Spinal cord (tissue), 10 donors: Measurements from ENCODE around the gene DNAJB6. TPM values are rescaled to one million over a fixed set of nuclear protein-coding genes. Genes with fewer than 3 reads are reported as not detected.
A peak's percentile ranks its signal among the peaks of the same experiment; 100 is the strongest.
"Not testable (repeated sequence)": the region's sequence is repeated elsewhere in the genome, so short reads cannot be mapped to it uniquely, and the experiment has no call there.

Source experiments
- DNase-seq, 6 donors: peaks; one replicate each; pipeline versions ENCODE4 v3.0.0 to v3.0.0-alpha.2; 2013 to 2015; ENCODE audit warnings: low spot score in 6 of 6, low read depth in 4 of 6
- H3K27ac ChIP-seq: one replicate; pipeline ENCODE4 v1.5.1; 2013; ENCODE audit warnings: low read depth, low read length, control low read depth
- H3K27me3 ChIP-seq: one replicate; pipeline ENCODE4 v1.6.1; 2013; ENCODE audit warnings: low read length; ENCODE audit not compliant: control insufficient read depth, insufficient read depth
- H3K36me3 ChIP-seq: one replicate; pipeline ENCODE4 v1.6.1; 2013; ENCODE audit warnings: low read length; ENCODE audit not compliant: control insufficient read depth, insufficient read depth
- H3K4me1 ChIP-seq: one replicate; pipeline ENCODE4 v1.6.1; 2013; ENCODE audit warnings: low read length; ENCODE audit not compliant: control insufficient read depth, insufficient read depth
- H3K4me3 ChIP-seq: one replicate; pipeline ENCODE4 v1.5.1; 2013; ENCODE audit warnings: low read depth, low read length, control low read depth
- H3K9me3 ChIP-seq: one replicate; pipeline ENCODE4 v1.6.1; 2013; ENCODE audit warnings: low read length; ENCODE audit not compliant: control insufficient read depth, insufficient read depth
- WGBS: methylation state at CpG from one replicate; pipeline ENCODE4 v1.1.5; 2013; ENCODE audit warnings: missing lambda C conversion rate; ENCODE audit not compliant: insufficient coverage; 5-methylcytosine and 5-hydroxymethylcytosine counted together
- polyA plus RNA-seq, 2 donors: library from polyadenylated mRNA; unstranded; fragments of 120-200 nt; gene quantifications; one replicate each; pipeline ENCODE4 v1.2.1, GENCODE V29; 2013; ENCODE audit not compliant: insufficient read length in 2 of 2
- total RNA-seq, 2 donors: library from RNA; depleted of rRNA in 1 of 2; stranded (reverse); fragments of 120-200 nt in 1 of 2; fragments of >200 nt in 1 of 2; gene quantifications; one replicate each; pipeline versions ENCODE4 v1.2.3 to v1.2.4, GENCODE V29; 2013 to 2014
- donor health status: healthy.

The DNAJB6 gene
- total and polyA plus RNA-seq, 4 donors, result 120 to 225 (median 179) TPM

DNA sequence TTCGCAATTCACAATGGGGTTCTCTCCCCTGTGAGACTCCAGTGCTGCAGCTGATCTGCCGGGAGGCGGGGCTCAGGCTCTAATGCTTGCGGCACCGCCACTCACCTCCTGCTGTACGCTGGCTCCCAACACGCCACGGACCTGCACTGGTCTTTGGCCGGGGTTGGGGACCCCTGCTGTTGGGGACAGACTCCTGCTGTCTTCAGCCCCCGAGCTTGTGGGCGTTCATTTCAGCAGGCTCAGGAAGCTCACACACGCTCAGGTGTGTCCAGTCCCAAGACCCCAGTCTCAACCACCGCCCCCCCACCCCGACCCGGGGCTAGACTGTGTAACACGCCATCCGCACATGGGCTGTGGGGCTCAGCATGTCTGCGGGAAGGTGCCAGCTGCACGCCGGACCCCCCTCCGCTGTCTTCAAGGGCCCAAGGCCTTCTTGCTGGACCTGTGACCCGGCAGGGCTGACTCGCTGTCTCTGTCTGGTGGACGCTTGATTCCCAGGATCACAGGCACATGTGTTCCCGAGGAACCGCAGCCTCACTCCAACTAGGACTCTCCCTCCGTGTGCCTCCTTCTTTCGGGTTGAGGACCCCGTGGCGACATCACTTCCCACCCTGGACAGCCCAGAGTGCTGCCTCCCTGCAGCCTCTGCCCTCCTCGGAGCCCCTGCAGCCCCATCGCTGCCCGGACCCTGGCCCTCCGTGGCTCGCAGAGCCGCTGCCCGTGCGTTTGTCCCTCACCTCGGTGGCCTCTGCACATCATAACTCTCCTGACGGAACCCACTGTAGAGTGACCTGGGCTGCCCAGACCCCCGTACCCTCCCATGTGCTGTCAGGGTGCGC is 106.4 kb downstream of the DNAJB6 start:
- Histone ChIP-seq H3K4me3 (no peak overlapping the region), H3K36me3 (peaks cover 4% of the 10 kb centered on the region), H3K9me3 (peaks cover 4% of the 10 kb centered on the region), H3K4me1 (no peaks in the 10 kb centered on the region), H3K27me3 (no peaks in the 10 kb centered on the region), H3K27ac (no peak overlapping the region)
- DNase-seq, result no peak
- 91% methylated on average over 41 of the region's 42 CpGs for WGBS

DNA sequence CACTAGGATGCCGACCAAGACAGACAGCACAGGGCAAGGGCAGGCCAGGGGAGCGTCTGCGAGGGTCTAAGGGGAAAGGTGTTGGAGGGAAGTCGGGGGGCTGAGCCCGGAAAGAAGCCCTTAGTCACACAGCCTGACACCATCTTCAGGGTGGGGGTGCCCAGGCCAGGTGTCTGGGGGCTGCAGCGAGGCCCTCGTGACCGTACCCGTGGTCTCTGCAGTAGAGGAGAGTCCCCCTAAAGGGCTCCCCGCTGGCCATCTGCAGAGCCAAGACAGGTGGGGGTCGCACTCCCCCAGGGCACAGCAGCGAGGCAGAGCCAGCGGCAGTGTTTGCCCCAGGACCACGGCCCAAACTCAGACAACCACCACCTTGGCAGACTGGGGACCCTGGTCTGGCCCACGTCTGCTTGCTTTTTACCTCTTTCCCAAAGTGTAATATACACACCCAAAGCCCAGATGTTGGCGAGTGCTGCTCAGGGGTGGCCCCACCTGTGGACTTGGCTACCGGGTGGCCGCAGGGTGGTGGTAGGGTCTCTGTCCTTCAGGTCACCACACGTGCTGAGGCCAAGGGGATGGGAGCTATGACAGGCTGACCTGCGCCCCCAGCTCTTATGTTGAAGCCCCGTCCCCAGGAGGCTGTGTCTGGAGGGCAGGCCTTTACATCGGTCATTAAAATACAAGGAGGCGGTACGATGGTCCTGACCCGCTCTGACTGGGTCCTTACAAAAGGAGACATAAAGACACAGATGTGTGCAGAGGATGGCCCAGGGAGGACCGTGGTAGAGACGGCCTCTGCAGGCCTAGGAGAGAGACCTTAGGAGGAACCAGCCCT is 107.4 kb downstream of the DNAJB6 start:
- 93% methylated on average over 24 of the region's 27 CpGs for WGBS
- Histone ChIP-seq H3K4me3 (no peak overlapping the region), H3K27me3 (no peaks in the 10 kb centered on the region), H3K4me1 (no peaks in the 10 kb centered on the region), H3K27ac (no peak overlapping the region), H3K9me3 (peaks cover 4% of the 10 kb centered on the region), H3K36me3 (peaks cover 4% of the 10 kb centered on the region)
- no peak for DNase-seq

DNA sequence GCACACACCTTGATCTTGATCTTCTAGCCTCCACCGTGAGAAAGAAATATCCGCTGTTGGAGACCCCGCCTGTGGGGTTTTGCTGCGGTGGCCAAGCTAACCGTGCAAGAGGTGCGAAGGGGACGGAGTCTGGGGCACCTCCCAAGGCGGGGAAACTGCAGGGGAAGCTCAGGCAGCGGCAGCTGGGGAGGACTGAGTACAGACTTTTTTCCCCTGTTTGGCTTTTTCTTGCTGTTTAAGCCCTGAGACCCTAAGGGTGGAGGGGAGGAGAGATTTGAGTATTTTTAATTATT is 108.0 kb downstream of the DNAJB6 start:
- no peak for DNase-seq
- H3K9me3 ChIP-seq, result peaks cover 4% of the 10 kb centered on the region
- H3K4me1 ChIP-seq, result no peaks in the 10 kb centered on the region
- H3K27ac ChIP-seq, result no peak overlapping the region
- H3K4me3 ChIP-seq, result no peak overlapping the region
- H3K36me3 ChIP-seq, result peaks cover 4% of the 10 kb centered on the region
- no peaks in the 10 kb centered on the region for H3K27me3 ChIP-seq
- WGBS, result 84% methylated on average over 9 of the region's 9 CpGs

DNA sequence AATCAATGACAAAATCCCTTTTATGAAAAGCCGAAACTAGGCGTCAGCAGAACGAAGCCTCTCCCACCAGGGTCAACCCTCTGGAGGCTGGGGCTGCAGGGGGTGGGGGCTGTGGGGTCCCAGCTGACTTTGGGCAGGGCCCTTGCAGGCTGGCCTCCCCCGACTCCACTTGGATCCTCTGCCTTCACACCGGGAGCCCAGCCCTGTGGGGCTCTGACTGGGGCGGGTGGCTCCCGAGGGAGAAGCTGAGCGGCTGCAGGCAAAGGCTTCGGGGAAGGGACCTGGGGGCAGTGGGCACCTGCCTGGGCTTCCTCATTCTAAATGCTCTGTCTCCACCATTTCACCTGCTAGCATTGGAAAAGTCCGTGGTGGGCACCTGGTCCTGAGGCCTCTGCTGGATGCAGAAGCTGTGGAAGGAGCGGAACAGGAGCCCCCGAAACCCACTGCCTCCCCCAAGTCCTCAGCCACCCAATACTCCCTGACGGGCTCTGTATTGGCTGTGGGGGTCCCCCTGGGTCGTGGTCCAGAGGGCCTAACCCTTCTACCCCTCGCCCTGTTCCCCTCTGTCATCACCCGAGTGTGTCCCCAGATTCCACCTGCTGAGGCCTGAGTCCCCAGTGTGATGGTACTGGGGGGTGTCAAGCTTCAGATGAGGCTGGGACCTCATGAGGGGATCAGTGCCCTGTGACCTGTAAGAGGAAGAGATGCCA is 108.6 kb downstream of the DNAJB6 start:
- no peak overlapping the region for H3K27ac ChIP-seq
- DNase-seq, result no peak
- 87% methylated on average over 9 of the region's 16 CpGs for WGBS
- H3K36me3 ChIP-seq, result peaks cover 4% of the 10 kb centered on the region
- H3K4me3 ChIP-seq, result no peak overlapping the region
- no peaks in the 10 kb centered on the region for H3K27me3 ChIP-seq
- H3K4me1 ChIP-seq, result no peaks in the 10 kb centered on the region
- peaks cover 4% of the 10 kb centered on the region for H3K9me3 ChIP-seq

DNA sequence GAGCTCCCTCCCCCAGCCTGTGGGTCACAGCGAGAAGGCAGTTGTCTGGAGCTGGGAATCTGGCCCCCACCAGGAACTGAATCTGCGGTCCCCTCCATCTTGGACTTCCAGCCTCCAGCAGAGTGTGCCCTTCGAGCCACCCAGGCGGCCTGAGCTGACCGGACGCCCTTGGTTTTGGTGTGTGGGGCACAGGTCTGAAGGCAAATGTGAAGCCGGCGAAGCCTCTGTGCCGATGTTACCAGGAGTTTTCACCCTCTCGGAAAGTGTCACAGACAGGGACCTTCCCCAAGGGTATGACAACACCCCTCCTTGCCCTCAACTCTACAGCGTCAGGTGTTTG is 109.1 kb downstream of the DNAJB6 start:
- Histone ChIP-seq H3K9me3 (peaks cover 4% of the 10 kb centered on the region), H3K27me3 (no peaks in the 10 kb centered on the region), H3K4me3 (no peak overlapping the region), H3K36me3 (peaks cover 4% of the 10 kb centered on the region), H3K4me1 (no peaks in the 10 kb centered on the region), H3K27ac (no peak overlapping the region)
- 95% methylated on average over 6 of the region's 11 CpGs for WGBS
- DNase-seq, result no peak

DNA sequence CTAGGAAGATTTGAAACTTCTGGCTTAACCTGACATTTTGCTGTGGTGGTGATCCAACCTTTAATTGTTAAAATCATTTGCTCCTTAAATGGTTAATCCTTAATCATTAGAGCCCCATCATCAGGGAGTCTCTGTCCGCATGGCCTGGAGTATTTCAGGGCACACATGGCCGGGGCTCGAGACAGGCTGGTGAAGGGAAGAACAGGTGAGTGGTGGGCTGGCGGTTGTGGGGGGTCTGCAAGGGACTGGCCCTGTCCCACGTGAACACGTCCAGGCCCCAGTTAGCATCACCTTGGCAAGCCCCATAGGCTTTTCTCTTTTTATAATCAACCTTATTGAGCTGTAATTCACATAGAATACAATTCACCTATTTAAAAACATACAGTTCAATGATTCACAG is 109.5 kb downstream of the DNAJB6 start:
- Histone ChIP-seq H3K4me1 (no peaks in the 10 kb centered on the region), H3K4me3 (no peak overlapping the region), H3K27me3 (no peaks in the 10 kb centered on the region), H3K36me3 (peaks cover 4% of the 10 kb centered on the region), H3K9me3 (peaks cover 4% of the 10 kb centered on the region), H3K27ac (no peak overlapping the region)
- DNase-seq, result no peak
- WGBS, result 60% methylated on average over 3 of the region's 6 CpGs

DNA sequence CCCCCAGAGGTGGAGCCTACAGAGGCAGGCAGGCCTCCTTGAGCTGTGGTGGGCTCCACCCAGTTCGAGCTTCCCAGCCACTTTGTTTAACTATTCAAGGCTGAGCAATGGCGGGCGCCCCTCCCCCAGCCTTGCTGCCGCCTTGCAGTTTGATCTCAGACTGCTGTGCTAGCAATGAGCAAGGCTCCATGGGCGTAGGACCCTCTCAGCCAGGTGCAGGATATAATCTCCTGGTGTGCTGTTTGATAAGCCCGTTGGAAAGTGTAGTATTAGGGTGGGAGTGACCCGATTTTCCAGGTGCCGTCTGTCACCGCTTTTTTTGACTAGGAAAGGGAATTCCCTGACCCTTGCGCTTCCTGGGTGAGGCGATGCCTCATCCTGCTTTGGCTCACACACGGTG is 117.2 kb downstream of the DNAJB6 start:
- peaks cover 13% of the 10 kb centered on the region for H3K4me1 ChIP-seq
- H3K9me3 ChIP-seq, DNase-seq, H3K36me3 ChIP-seq, H3K27me3 ChIP-seq, H3K27ac ChIP-seq, H3K4me3 ChIP-seq: not testable (repeated sequence)
- WGBS, result 90% methylated on average over 12 of the region's 12 CpGs

DNA sequence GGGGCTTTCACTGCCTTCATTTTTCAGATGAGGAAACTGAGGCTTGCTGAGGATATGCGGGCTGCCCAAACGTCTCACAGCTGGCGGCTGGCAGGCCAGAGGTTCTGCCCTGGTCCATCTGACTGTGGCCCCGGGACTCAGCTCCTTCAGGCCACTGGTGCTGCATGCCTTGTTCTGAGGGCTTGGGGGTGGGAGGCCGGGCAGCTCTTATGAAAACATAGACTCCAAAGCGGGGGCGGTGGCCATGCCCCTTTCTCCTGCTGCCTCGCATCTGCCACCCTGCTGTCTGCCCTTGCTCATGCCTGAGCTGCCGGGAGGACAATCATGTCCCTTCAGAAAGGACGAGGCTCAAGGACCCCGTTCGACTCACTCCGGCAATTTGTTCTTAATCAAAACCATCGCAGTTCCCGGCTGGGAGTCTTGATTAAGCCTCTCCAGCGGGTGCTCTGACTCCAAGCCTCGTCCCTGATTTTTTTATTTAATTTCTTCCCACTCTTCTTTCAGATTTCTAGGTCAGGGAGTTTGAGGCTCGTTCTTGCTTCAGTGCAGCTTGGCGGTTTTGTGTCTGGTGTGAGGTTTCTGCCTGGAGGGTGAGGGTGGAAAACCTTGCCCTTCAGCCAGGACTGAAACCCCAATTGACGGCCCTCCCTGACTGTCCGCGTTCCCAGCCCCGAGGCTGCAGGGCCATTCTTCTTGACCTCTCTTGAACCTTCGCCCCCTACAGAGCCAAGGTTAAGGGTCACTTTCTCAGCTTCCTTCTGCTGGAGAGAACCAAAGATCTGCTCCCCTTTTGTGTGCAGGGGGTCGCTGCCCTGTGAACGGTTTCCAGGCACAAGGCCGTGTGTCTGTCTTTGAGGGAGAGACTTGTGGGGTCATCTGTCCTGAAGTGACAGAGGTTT is 120.8 kb downstream of the DNAJB6 start:
- H3K4me1 ChIP-seq, result peaks cover 22% of the 10 kb centered on the region
- H3K27ac ChIP-seq, result no peak overlapping the region
- H3K4me3 ChIP-seq, result no peak overlapping the region
- H3K9me3 ChIP-seq, result peaks cover 2% of the 10 kb centered on the region
- H3K36me3 ChIP-seq, result no peaks in the 10 kb centered on the region
- DNase-seq, result peak in 2 of 6 donors; percentile 22 to 71
- H3K27me3 ChIP-seq, result peaks cover 3% of the 10 kb centered on the region
- WGBS, result 39% methylated on average over 21 of the region's 27 CpGs

DNA sequence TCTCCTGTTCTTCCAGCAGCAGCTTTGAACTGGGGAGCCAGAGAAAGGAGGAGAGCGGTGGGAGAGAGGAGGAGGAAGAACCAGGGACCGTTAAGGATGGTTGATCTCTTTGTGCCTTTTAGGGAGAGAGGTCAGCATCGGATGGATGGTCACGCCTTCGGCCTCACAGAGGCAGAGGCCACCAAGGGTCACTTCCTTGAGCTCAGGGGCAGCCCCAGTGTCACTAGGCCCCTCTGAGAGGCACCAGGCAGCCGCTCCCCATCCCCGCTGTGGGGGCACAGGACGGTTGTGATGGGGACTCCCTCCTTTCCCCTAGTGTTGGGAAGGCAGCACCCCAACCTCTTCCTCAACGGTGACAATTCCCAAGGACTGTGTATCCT is 121.4 kb downstream of the DNAJB6 start:
- no peak overlapping the region for H3K4me3 ChIP-seq
- no peak for DNase-seq
- H3K27me3 ChIP-seq, result peaks cover 3% of the 10 kb centered on the region
- H3K36me3 ChIP-seq, result no peaks in the 10 kb centered on the region
- H3K9me3 ChIP-seq, result peaks cover 2% of the 10 kb centered on the region
- no peak overlapping the region for H3K27ac ChIP-seq
- peaks cover 28% of the 10 kb centered on the region for H3K4me1 ChIP-seq
- WGBS, result 79% methylated on average over 8 of the region's 9 CpGs
